ENCODE measurements around the gene TBATA.
"Not testable (repeated sequence)": the region's sequence is repeated elsewhere in the genome, so short reads cannot be mapped to it uniquely, and the experiment has no call there.

TBATA gene

DNA sequence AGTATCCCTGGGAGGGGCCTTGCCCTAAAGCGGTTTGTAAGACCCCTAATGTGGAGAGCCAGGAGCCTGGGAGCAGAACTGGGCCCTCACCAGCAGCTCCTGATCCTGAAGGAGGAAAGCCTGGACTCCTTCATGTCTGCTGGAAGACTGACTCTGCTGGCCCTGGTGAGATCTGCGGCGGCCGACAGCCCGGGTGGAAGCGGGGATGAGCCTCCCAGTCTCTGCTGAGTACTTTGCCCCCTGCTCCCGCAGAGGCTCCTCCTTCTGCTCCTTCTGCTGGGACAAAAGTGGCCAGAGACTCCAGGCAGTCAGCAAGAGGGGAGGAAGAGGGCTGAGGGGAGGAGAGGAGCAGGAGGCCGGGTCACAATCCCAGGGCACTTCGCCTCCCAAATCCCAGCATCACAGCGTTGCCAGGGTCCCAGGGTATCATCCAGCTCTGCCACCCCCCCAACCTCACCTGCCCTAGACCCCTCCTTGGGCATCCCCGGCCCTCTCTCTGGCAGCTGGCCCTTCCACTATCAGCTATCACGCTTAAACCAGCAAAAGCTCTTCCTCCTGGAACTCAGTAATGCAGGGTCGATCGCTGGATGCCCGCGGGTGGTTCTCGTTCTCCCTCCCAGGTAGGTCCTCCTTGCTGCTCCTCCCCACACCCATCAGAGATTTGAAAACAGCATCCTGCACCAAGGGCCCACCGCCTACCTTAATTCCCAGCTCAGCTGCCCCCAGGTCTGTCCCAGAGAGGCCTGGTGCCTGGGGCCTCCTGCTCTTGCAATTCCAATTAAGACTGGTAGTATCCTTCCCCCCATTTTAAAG is 7.9 kb downstream of the TBATA start:
- no peak for DNase-seq

- no peak for DNase-seq
Measured at GRCh38 chr10:70776455-70777005, 8.6 kb downstream of the TBATA start.

DNA sequence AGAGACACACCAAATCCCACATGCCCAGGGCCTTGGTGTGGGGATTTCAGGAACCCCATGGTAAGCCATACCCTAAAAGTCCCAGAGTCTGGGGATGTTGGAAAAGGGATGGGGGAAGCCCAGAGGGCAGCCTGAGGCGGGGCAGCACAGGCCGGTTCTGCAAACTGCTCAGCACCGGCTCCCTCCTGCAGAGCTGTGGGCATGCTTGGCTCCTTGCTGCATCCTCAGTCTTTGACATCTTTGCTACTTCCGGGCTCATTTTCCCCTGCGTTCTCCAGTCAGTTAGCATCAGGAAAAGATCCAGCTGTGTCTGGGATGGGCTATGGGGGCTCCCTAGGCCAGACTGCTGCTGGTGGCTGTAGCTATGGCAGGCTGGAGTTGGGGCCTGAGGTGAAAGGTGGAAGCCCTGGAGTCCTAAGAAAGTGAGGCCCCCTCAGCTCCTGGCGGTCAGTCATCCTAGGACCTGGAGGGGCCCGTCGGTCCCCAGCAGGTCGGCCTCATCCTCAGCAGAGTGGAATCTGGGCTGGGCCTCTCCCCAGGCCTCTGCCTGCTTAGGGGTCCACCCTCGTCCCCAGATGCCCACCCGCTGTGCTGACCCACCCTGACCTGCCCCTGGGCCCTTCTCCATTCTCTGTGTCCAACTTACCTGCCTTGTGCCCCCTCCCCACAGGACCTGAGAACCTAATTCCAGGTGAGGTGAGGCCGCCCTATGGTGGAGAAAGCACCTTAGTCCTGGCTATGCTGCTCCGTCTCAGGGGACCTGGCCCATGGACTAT is 9.3 kb downstream of the TBATA start:
- no peak for DNase-seq

- DNase-seq = no peak
Measured at GRCh38 chr10:70774810-70775678, 10.1 kb downstream of the TBATA start.

- no peak for DNase-seq
Measured at GRCh38 chr10:70773965-70774809, 11.0 kb downstream of the TBATA start.

GRCh38 chr10:70773461-70773860 is 11.7 kb downstream of the TBATA start:
- no peak for DNase-seq

- DNase-seq = no peak
Measured at GRCh38 chr10:70772627-70773026, 12.6 kb downstream of the TBATA start.

- no peak for DNase-seq
Measured at GRCh38 chr10:70771311-70772194, 13.6 kb downstream of the TBATA start.

- DNase-seq = not testable (repeated sequence)
Measured at GRCh38 chr10:70770516-70770915, 14.7 kb downstream of the TBATA start.

- no peak for DNase-seq
Measured at GRCh38 chr10:70770001-70770400, 15.2 kb downstream of the TBATA start.

GRCh38 chr10:70769121-70769520 is 16.1 kb downstream of the TBATA start:
- DNase-seq = no peak

- DNase-seq = not testable (repeated sequence)
Measured at GRCh38 chr10:70768026-70768685, 17.0 kb downstream of the TBATA start.

DNA sequence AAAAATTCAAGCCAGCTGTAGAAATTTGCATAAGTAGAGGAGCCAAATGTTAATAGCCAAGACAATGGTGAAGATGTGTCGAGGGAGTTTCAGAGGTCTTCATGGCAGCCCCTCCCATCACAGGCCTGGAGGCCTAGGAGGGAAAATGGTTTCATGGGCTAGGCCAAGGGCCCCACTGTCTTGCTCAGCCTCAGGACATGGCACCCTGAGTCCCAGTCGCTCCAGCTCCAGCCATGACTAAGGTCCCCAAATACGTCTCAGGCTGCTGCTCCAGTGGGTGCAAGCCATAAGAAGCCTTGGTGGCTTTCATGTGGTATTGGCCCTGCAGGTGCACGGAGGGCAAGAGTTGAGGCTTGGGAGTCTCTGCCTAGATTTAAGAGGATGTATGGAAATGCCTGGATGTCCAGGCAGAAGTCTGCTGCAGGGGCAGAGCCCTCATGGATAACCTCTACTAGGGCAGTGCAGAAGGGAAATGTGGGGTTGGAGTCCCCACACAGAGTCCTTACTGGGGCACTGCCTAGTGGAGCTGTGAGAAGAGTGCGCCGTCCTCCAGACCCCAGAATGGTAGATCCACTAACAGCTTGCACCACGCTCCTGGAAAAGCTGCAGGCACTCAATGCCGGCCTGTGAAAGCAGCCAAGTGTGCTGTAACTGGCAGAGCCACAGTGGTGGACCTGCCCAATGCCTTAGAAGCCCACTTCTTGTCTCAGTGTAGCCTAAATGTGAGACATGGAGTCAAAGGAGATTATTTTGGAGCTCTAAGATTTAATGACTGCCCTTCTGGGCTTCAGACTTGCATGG is 19.2 kb downstream of the TBATA start:
- DNase-seq = no peak

DNA sequence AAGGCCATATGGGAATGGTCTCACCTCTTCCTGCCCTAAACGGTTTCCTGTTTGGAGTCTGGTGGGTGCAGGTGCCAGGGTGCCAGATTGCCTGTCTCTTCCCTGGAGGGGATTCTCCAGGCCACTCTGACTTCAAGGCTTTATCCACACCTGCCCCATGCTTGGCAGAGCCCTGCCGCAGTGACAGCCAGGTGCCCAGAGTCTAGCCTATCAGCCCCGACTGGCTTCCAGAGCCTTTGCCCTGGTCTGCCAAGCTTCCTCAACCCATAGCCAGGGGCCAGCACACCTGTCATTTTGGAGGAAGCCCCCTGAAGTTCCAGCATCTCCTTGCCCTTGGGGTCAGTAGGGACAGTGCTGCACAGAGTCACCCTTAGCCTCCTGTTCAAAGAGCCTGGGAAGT is 21.6 kb downstream of the TBATA start:
- no peak for DNase-seq

- no peak for DNase-seq
Measured at GRCh38 chr10:70762441-70763175, 22.6 kb downstream of the TBATA start.

- no peak for DNase-seq
Measured at GRCh38 chr10:70761727-70762350, 23.3 kb downstream of the TBATA start.

DNA sequence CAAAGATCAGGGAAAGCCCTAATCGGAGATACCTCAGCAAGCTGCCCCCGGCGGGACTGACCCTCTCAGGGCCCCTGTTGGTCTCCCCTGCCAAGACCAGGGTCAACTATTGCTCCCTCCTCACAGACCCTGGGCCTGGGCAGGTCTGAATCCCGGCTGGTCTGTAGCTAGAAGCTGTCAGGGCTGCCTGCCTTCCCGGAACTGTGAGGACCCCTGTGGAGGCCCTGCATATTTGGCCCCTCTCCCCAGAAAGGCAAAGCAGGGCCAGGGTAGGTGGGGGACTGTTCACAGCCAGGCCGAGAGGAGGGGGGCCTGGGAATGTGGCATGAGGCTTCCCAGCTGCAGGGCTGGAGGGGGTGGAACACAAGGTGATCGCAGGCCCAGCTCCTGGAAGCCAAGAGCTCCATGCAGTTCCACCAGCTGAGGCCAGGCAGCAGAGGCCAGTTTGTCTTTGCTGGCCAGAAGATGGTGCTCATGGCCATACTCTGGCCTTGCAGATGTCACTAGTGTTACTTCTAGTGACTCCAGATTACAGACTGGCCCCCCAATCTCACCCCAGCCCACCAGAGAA is 24.1 kb downstream of the TBATA start:
- DNase-seq = no peak

GRCh38 chr10:70760271-70760787 is 24.8 kb downstream of the TBATA start:
- DNase-seq = no peak

All from activated CD4-positive, alpha-beta T cell treated with anti-CD3 and anti-CD28 coated beads, Interleukin-2, amount 50 U/mL, for 48 hours (primary cell).